ENCODE measurements around the gene HS3ST1.

HS3ST1 gene

DNA sequence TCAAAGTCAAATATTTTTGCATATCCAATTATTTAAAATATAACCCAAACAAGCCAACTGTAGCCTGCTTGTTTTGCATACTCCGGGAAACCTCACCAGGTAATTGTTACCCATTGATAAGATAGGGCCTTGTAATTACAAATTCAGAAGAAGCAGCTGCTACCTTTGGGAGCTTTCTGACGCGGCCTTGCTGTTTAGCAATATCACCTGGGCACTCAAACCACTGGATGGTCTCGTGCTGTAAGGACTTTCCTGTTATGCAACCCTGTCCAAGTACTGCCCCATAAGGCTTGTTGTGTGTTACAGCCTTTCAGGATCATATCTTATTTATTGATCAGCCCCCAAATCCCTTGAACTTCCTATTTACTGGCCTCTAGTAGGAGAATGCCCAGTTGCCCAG, 52.1 kb downstream of the HS3ST1 start:
- Histone ChIP-seq H3K4me1 (ENCODE audit: insufficient read depth, poor library complexity, severe bottlenecking) (no peaks in the 10 kb centered on the region), H3K4me3 (ENCODE audit: severe bottlenecking) (no peak overlapping the region), H3K27ac (ENCODE audit: poor library complexity, severe bottlenecking) (no peak overlapping the region), H3K9me3 (ENCODE audit: severe bottlenecking) (no peaks in the 10 kb centered on the region), H3K36me3 (ENCODE audit: low read depth) (no peaks in the 10 kb centered on the region), H3K27me3 (ENCODE audit: insufficient read depth, poor library complexity, severe bottlenecking) (no peaks in the 10 kb centered on the region)
- TF ChIP-seq, protein P1, sequence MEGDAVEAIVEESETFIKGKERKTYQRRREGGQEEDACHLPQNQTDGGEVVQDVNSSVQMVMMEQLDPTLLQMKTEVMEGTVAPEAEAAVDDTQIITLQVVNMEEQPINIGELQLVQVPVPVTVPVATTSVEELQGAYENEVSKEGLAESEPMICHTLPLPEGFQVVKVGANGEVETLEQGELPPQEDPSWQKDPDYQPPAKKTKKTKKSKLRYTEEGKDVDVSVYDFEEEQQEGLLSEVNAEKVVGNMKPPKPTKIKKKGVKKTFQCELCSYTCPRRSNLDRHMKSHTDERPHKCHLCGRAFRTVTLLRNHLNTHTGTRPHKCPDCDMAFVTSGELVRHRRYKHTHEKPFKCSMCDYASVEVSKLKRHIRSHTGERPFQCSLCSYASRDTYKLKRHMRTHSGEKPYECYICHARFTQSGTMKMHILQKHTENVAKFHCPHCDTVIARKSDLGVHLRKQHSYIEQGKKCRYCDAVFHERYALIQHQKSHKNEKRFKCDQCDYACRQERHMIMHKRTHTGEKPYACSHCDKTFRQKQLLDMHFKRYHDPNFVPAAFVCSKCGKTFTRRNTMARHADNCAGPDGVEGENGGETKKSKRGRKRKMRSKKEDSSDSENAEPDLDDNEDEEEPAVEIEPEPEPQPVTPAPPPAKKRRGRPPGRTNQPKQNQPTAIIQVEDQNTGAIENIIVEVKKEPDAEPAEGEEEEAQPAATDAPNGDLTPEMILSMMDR (IDR thresholded peaks at IDR 0.05; ENCODE audit: poor library complexity, severe bottlenecking) = no peak
- no peak for DNase-seq (ENCODE audit: low spot score)
- ATAC-seq (ENCODE audit: low read depth) = no peak

DNA sequence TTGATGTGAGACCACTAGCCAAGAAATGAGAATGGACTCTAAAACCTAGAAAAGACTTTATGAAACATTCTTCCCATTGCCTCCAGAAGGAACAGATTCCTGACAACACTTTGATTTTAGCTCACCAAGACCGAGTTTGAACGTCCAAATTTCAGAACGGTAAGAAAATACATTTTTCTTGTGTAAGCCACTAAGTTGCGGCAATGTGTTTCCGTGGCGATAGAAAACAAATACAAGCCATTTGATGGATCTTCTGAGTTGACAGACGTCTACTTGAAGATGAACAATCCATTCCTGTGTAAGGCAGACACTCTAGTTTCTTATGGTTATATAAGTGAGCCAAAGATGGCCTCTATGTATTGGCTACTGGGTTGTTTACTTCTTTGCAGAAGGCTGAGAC, 52.5 kb downstream of the HS3ST1 start:
- H3K27me3 ChIP-seq (ENCODE audit: insufficient read depth, poor library complexity, severe bottlenecking) = no peaks in the 10 kb centered on the region
- no peak overlapping the region for H3K27ac ChIP-seq (ENCODE audit: poor library complexity, severe bottlenecking)
- no peak for ATAC-seq (ENCODE audit: low read depth)
- TF ChIP-seq, protein P1 (IDR thresholded peaks at IDR 0.05; ENCODE audit: poor library complexity, severe bottlenecking) = no peak
- no peaks in the 10 kb centered on the region for H3K4me1 ChIP-seq (ENCODE audit: insufficient read depth, poor library complexity, severe bottlenecking)
- no peaks in the 10 kb centered on the region for H3K36me3 ChIP-seq (ENCODE audit: low read depth)
- DNase-seq (ENCODE audit: low spot score) = no peak
- H3K4me3 ChIP-seq (ENCODE audit: severe bottlenecking) = no peak overlapping the region
- no peaks in the 10 kb centered on the region for H3K9me3 ChIP-seq (ENCODE audit: severe bottlenecking)

DNA sequence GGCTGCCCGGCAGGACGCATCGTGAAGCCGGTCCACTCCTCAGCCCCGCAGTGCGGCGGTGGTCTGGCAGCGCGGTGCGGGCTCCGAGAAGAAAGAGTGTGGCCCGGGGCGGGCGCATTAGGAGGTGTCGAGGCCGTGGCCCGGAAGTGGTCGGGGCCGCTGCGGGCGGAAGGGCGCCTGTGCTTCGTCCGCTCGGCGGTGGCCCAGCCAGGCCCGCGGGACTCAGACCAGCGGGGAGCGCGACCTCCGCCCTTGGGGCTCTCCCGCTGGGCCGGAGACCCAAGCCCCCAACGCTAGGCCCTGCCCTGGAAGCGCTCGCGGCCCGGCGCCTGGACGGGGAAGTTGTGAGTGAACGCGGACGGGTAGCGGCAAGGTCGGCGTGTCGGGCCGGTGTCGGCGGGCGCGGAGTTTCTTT, 60.0 kb downstream of the HS3ST1 start:
- Histone ChIP-seq H3K36me3 (ENCODE audit: low read depth) (no peaks in the 10 kb centered on the region), H3K4me3 (ENCODE audit: severe bottlenecking) (no peak overlapping the region), H3K9me3 (ENCODE audit: severe bottlenecking) (no peaks in the 10 kb centered on the region), H3K27me3 (ENCODE audit: insufficient read depth, poor library complexity, severe bottlenecking) (no peaks in the 10 kb centered on the region), H3K4me1 (ENCODE audit: insufficient read depth, poor library complexity, severe bottlenecking) (no peaks in the 10 kb centered on the region), H3K27ac (ENCODE audit: poor library complexity, severe bottlenecking) (no peak overlapping the region)
- DNase-seq (ENCODE audit: low spot score) (peak; percentile 43), ATAC-seq (ENCODE audit: low read depth) (no peak)
- TF ChIP-seq, protein P1 (IDR thresholded peaks at IDR 0.05; ENCODE audit: poor library complexity, severe bottlenecking) = no peak

DNA sequence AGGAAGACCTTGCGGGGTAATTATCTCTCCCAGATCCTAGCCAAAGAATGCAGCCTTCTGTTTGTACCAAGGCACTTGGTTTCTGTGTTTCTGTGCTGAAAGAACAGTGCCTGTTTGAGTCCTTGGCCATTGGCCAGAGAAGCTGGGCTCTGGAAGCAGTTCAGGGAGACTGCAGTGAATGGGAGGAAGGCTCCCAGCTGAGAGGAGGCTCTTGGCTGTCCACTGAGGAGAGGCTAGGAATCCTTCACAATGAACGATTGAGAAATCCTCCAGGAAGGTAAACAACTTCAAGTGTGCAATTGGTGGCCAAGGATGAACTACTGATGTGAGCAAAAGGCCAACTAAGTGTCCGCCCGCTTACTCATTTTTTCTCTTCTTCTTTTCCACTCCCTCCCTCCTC, 61.3 kb downstream of the HS3ST1 start:
- DNase-seq (ENCODE audit: low spot score) = no peak
- Histone ChIP-seq H3K4me3 (ENCODE audit: severe bottlenecking) (no peak overlapping the region), H3K4me1 (ENCODE audit: insufficient read depth, poor library complexity, severe bottlenecking) (no peaks in the 10 kb centered on the region), H3K36me3 (ENCODE audit: low read depth) (no peaks in the 10 kb centered on the region), H3K9me3 (ENCODE audit: severe bottlenecking) (no peaks in the 10 kb centered on the region), H3K27me3 (ENCODE audit: insufficient read depth, poor library complexity, severe bottlenecking) (no peaks in the 10 kb centered on the region), H3K27ac (ENCODE audit: poor library complexity, severe bottlenecking) (no peak overlapping the region)
- TF ChIP-seq, protein P1 (IDR thresholded peaks at IDR 0.05; ENCODE audit: poor library complexity, severe bottlenecking) = no peak
- ATAC-seq (ENCODE audit: low read depth) = no peak

DNA sequence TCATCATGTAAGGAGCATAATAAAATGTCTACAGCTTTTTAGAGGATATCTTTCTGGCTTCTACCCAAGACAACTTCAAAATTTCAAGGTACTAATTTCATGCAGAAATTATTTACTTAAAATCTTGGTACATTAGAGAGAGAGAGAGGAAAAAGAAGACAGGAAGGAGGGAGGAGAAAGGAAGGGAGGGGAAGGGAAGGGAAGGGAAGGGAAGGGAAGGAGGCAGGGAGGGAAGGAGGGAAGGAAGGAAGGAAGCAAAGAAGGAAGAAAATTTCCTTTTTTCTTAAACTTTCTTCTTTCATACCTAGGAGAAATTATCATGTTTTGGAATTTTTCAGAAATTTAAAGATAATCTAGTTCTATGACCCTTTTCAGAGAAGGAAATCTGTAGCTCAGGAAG, 61.8 kb downstream of the HS3ST1 start:
- Histone ChIP-seq H3K27me3 (ENCODE audit: insufficient read depth, poor library complexity, severe bottlenecking) (no peaks in the 10 kb centered on the region), H3K4me1 (ENCODE audit: insufficient read depth, poor library complexity, severe bottlenecking) (no peaks in the 10 kb centered on the region), H3K27ac (ENCODE audit: poor library complexity, severe bottlenecking) (no peak overlapping the region), H3K4me3 (ENCODE audit: severe bottlenecking) (no peak overlapping the region), H3K36me3 (ENCODE audit: low read depth) (no peaks in the 10 kb centered on the region), H3K9me3 (ENCODE audit: severe bottlenecking) (no peaks in the 10 kb centered on the region)
- DNase-seq (ENCODE audit: low spot score) = no peak
- TF ChIP-seq, protein P1 (IDR thresholded peaks at IDR 0.05; ENCODE audit: poor library complexity, severe bottlenecking) = no peak
- ATAC-seq (ENCODE audit: low read depth) = no peak
